Mammary epithelial cell (primary cell): Measurements from ENCODE around the gene GYG1.

Experiments
- CTCF ChIP-seq, 2 donors: IDR thresholded peaks in 1 of 2; conservative IDR thresholded peaks in 1 of 2; 2 replicates each; pipeline ENCODE4 v1.5.1; 2011 to 2012; ENCODE audit warnings: inconsistent platforms in 2 of 2, low read length in 2 of 2, mild to moderate bottlenecking in 2 of 2, control low read depth in 1 of 2, low read depth in 1 of 2; ENCODE audit not compliant: insufficient read depth in 1 of 2; ENCODE audit errors: extremely low read depth in 1 of 2
- EZH2 ChIP-seq: IDR thresholded peaks from 2 replicates; pipeline ENCODE4 v1.6.1; 2012; ENCODE audit warnings: low read length, inconsistent platforms, borderline replicate concordance

GRCh38 chr3:149001727-149002126 lies 10.4 kb downstream of the GYG1 start:
- TF ChIP-seq CTCF (conservative IDR thresholded peaks at IDR 0.05 in 1 of 2, IDR thresholded peaks at IDR 0.05 in 1 of 2; ENCODE audit: extremely low read depth in 1 of 2, insufficient read depth in 1 of 2, low read depth in 1 of 2, low read length in 2 of 2) (no peak), EZH2 (no peak)
